Activated CD4-positive, alpha-beta T cell treated with anti-CD3 and anti-CD28 coated beads for 36 hours (primary cell): ENCODE results near the gene PMEL. TPM values are rescaled to one million over a fixed set of nuclear protein-coding genes. Genes with fewer than 3 reads are reported as not detected.
A peak's percentile ranks its signal among the peaks of the same experiment; 100 is the strongest.

Experiments used
- ATAC-seq: fragments of 200-7000 bp; cut with Tn5 transposase; one replicate; pipeline ENCODE4 v1.10.0; 2021; ENCODE audit warnings: mild to moderate bottlenecking, moderate library complexity
- CTCF ChIA-PET: fragments of 350-600 bp; sonication (Branson Sonifier 250); formaldehyde crosslinking; loops from one replicate; lab custom pipeline; 2021; ENCODE audit warnings: antibody characterized with exemption; lab: Charles Lee
- POLR2A ChIA-PET: fragments of 350-600 bp; sonication (Branson Sonifier 250); formaldehyde crosslinking; loops from one replicate; lab custom pipeline; 2021; ENCODE audit warnings: antibody characterized with exemption, inconsistent platforms; lab: Charles Lee
- DNase-seq: peaks from one replicate; pipeline ENCODE4 v3.0.0-alpha.2; 2020
- H3K27ac Mint-ChIP-seq: one replicate; pipeline ENCODE4 v1.8.0; 2021; ENCODE audit warnings: mixed read lengths
- H3K27me3 Mint-ChIP-seq: one replicate; pipeline ENCODE4 v1.8.0; 2021; ENCODE audit warnings: mixed read lengths
- H3K36me3 Mint-ChIP-seq: one replicate; pipeline ENCODE4 v1.8.0; 2021; ENCODE audit warnings: low read depth, mixed read lengths
- H3K4me1 Mint-ChIP-seq: one replicate; pipeline ENCODE4 v1.8.0; 2021; ENCODE audit warnings: mixed read lengths
- H3K4me3 Mint-ChIP-seq: one replicate; pipeline ENCODE4 v1.8.0; 2021; ENCODE audit warnings: mild to moderate bottlenecking, moderate library complexity, mixed read lengths
- H3K9me3 Mint-ChIP-seq: one replicate; pipeline ENCODE4 v1.8.0; 2021; ENCODE audit warnings: low read depth, mixed read lengths
- intact Hi-C, 2 experiments: fragments of 100-400 bp; cut with DNase I in 1 of 2; cut with micrococcal nuclease in 1 of 2; formaldehyde crosslinking; loops; one replicate each; pipeline versions ENCODE4 v1.14.2 to v1.15.1; 2022 to 2024; cut with DNase I, micrococcal nuclease
- total RNA-seq, 2 experiments: library from RNA; stranded (reverse); gene quantifications; one replicate each; pipeline ENCODE4 v1.2.3, GENCODE V29; 2021

The PMEL gene
- total RNA-seq, 2 experiments from 2014 or later = 0.86 to 1.2 TPM

GRCh38 chr12:55942577-55943136 is 23.2 kb downstream of the PMEL start:
- Mint-ChIP-seq H3K27ac (peak overlapping the region; percentile 35), H3K9me3 (no peaks in the 10 kb centered on the region), H3K27me3 (no peaks in the 10 kb centered on the region), H3K4me1 (peaks cover 72% of the 10 kb centered on the region), H3K36me3 (peaks cover 89% of the 10 kb centered on the region), H3K4me3 (no peak overlapping the region)
- POLR2A ChIA-PET = no interaction called here
- no peak for ATAC-seq
- CTCF ChIA-PET = interaction anchor here (0.9 to 5.8 kb wide), 9 partner anchors 9 to 204 kb away, joined by 3 to 69 read pairs (median 4); partner anchors contain the start of genes ORMDL2, PYM1, RAB5B and SARNP
- DNase-seq = no peak
- intact Hi-C loops = no loop called here

GRCh38 chr12:55942055-55942454 is 23.8 kb downstream of the PMEL start:
- peaks cover 73% of the 10 kb centered on the region for H3K4me1 Mint-ChIP-seq
- H3K36me3 Mint-ChIP-seq = peaks cover 90% of the 10 kb centered on the region
- H3K27ac Mint-ChIP-seq = peak overlapping the region; percentile 66
- ChIA-PET POLR2A (no interaction called here), CTCF (interaction anchor here (0.9 to 5.8 kb wide), 9 partner anchors 9 to 203 kb away, joined by 3 to 69 read pairs (median 4); partner anchors contain the start of genes ORMDL2, PYM1, RAB5B and SARNP)
- H3K9me3 Mint-ChIP-seq = no peaks in the 10 kb centered on the region
- no peak for ATAC-seq
- intact Hi-C loops = no loop called here
- DNase-seq = no peak
- H3K4me3 Mint-ChIP-seq = no peak overlapping the region
- no peaks in the 10 kb centered on the region for H3K27me3 Mint-ChIP-seq

GRCh38 chr12:55940065-55940732 is 25.6 kb downstream of the PMEL start:
- Mint-ChIP-seq H3K9me3 (no peaks in the 10 kb centered on the region), H3K27ac (peak overlapping the region; percentile 58), H3K4me3 (peak overlapping the region; percentile 1), H3K36me3 (peaks cover 86% of the 10 kb centered on the region), H3K27me3 (no peaks in the 10 kb centered on the region), H3K4me1 (peaks cover 75% of the 10 kb centered on the region)
- peak; percentile 90 for DNase-seq
- intact Hi-C loops = loop anchor here (1.0 to 2.0 kb wide), 5 partner anchors 8 to 202 kb away; partner anchors contain the start of genes DGKA (in 1 of the 2), GDF11 (in 1 of the 2) and PYM1 (in 1 of the 2)
- peak; percentile 77 for ATAC-seq
- ChIA-PET CTCF (interaction anchor here (0.5 to 5.8 kb wide), 37 partner anchors 10 to 696 kb away, joined by 3 to 69 read pairs (median 4); partner anchors contain the start of genes DGKA, DNAJC14, ESYT1 and ORMDL2), POLR2A (interaction anchor here (0.7 to 1.4 kb wide), 2 partner anchors 74 to 197 kb away, joined by 3 to 8 read pairs; no protein-coding TSS in a partner anchor)

- intact Hi-C loops = loop anchor here (2.0 to 10.0 kb wide), 2 partner anchors 200 to 1146 kb away; partner anchors contain the start of gene NAB2 (in 1 of the 2)
- no peak overlapping the region for H3K4me3 Mint-ChIP-seq
- peak; percentile 71 for DNase-seq
These were observed 26.9 kb downstream of the PMEL start for GRCh38 chr12:55938826-55939501.

GRCh38 chr12:55937981-55938380 is 27.9 kb downstream of the PMEL start:
- CTCF ChIA-PET = interaction anchor here (1.9 to 5.8 kb wide), 4 partner anchors 11 to 199 kb away, joined by 9 to 69 read pairs (median 24); partner anchors contain the start of gene PYM1
- no peak for ATAC-seq
- POLR2A ChIA-PET = interaction anchor here (1.0 kb wide), 1 partner anchor 36 kb away, joined by 3 read pairs; the partner anchor contains the start of gene RAB5B
- intact Hi-C loops = loop anchor here (2.0 to 10.0 kb wide), 2 partner anchors 199 to 1147 kb away; partner anchors contain the start of gene NAB2 (in 1 of the 2)
- Mint-ChIP-seq H3K27ac (peak overlapping the region; percentile 1), H3K9me3 (no peaks in the 10 kb centered on the region), H3K27me3 (no peaks in the 10 kb centered on the region), H3K4me3 (no peak overlapping the region), H3K36me3 (peaks cover 86% of the 10 kb centered on the region), H3K4me1 (peaks cover 88% of the 10 kb centered on the region)
- DNase-seq = no peak

More at GRCh38 chr12:55938826-55939501, 26.9 kb downstream of the PMEL start:
- Mint-ChIP-seq H3K9me3 (no peaks in the 10 kb centered on the region), H3K4me1 (peaks cover 80% of the 10 kb centered on the region), H3K27me3 (no peaks in the 10 kb centered on the region), H3K27ac (peak overlapping the region; percentile 88), H3K36me3 (peaks cover 85% of the 10 kb centered on the region)
- peak; percentile 62 for ATAC-seq
- ChIA-PET POLR2A (interaction anchor here (1.0 to 1.4 kb wide), 2 partner anchors 35 to 196 kb away, joined by 3 read pairs; partner anchors contain the start of gene RAB5B), CTCF (interaction anchor here (0.6 to 5.8 kb wide), 32 partner anchors 8 to 697 kb away, joined by 3 to 69 read pairs (median 3); partner anchors contain the start of genes BLOC1S1, DGKA, ORMDL2 and PYM1)

GRCh38 chr12:55935738-55936151 is 30.1 kb downstream of the PMEL start:
- Mint-ChIP-seq H3K36me3 (peaks cover 81% of the 10 kb centered on the region), H3K9me3 (no peaks in the 10 kb centered on the region), H3K27ac (peak overlapping the region; percentile 86), H3K4me3 (peak overlapping the region; percentile 100), H3K27me3 (no peaks in the 10 kb centered on the region), H3K4me1 (peaks cover 80% of the 10 kb centered on the region)
- CTCF ChIA-PET = interaction anchor here (0.6 to 5.3 kb wide), 18 partner anchors 9 to 1290 kb away, joined by 3 to 43 read pairs (median 4); partner anchors contain the start of genes ORMDL2, PYM1 and SARNP
- intact Hi-C loops = loop anchor here in 1 of 2 experiments (10.0 kb wide), 1 partner anchor 1149 kb away; the partner anchor contains the start of gene NAB2
- DNase-seq (peak; percentile 64), ATAC-seq (peak; percentile 10)
- POLR2A ChIA-PET = interaction anchor here (0.6 to 1.6 kb wide), 3 partner anchors 29 to 111 kb away, joined by 3 to 5 read pairs (median 3); no protein-coding TSS in a partner anchor

- ATAC-seq (no peak), DNase-seq (no peak)
- peak overlapping the region; percentile 86 for H3K27ac Mint-ChIP-seq
- CTCF ChIA-PET = interaction anchor here (1.0 to 5.3 kb wide), 11 partner anchors 9 to 224 kb away, joined by 3 to 43 read pairs (median 5); partner anchors contain the start of genes DNAJC14, MYL6, ORMDL2 and PYM1
- H3K4me3 Mint-ChIP-seq = peak overlapping the region; percentile 100
- H3K36me3 Mint-ChIP-seq = peaks cover 71% of the 10 kb centered on the region
- intact Hi-C loops = loop anchor here in 1 of 2 experiments (10.0 kb wide), 1 partner anchor 1150 kb away; the partner anchor contains the start of gene NAB2
- peaks cover 80% of the 10 kb centered on the region for H3K4me1 Mint-ChIP-seq
- H3K9me3 Mint-ChIP-seq = no peaks in the 10 kb centered on the region
- no peaks in the 10 kb centered on the region for H3K27me3 Mint-ChIP-seq
- POLR2A ChIA-PET = interaction anchor here (0.6 to 1.6 kb wide), 4 partner anchors 42 to 110 kb away, joined by 3 to 6 read pairs (median 4); partner anchors contain the start of gene DNAJC14
These were observed 31.1 kb downstream of the PMEL start for GRCh38 chr12:55934773-55935172.

- no peak for DNase-seq
- no peaks in the 10 kb centered on the region for H3K9me3 Mint-ChIP-seq
- peak overlapping the region; percentile 86 for H3K27ac Mint-ChIP-seq
- ATAC-seq = no peak
- H3K36me3 Mint-ChIP-seq = peaks cover 65% of the 10 kb centered on the region
- H3K27me3 Mint-ChIP-seq = no peaks in the 10 kb centered on the region
- H3K4me1 Mint-ChIP-seq = peaks cover 79% of the 10 kb centered on the region
- ChIA-PET CTCF (interaction anchor here (0.8 to 5.3 kb wide), 14 partner anchors 8 to 224 kb away, joined by 3 to 43 read pairs (median 4); partner anchors contain the start of genes CD63, DNAJC14, MYL6 and ORMDL2), POLR2A (interaction anchor here (0.5 to 1.5 kb wide), 5 partner anchors 16 to 952 kb away, joined by 3 to 6 read pairs (median 3); partner anchors contain the start of genes DNAJC14 and RAB5B)
- intact Hi-C loops = loop anchor here in 1 of 2 experiments (10.0 kb wide), 1 partner anchor 1151 kb away; the partner anchor contains the start of gene NAB2
- peak overlapping the region; percentile 100 for H3K4me3 Mint-ChIP-seq
These were observed 31.8 kb downstream of the PMEL start for GRCh38 chr12:55933799-55934742.

- CTCF ChIA-PET = interaction anchor here (0.6 to 5.3 kb wide), 9 partner anchors 8 to 209 kb away, joined by 3 to 43 read pairs (median 4); partner anchors contain the start of genes CD63, DNAJC14 and RAB5B
- Mint-ChIP-seq H3K27me3 (no peaks in the 10 kb centered on the region), H3K27ac (peak overlapping the region; percentile 99), H3K4me1 (peaks cover 72% of the 10 kb centered on the region), H3K4me3 (peak overlapping the region; percentile 100), H3K9me3 (no peaks in the 10 kb centered on the region), H3K36me3 (peaks cover 61% of the 10 kb centered on the region)
- POLR2A ChIA-PET = interaction anchor here (0.5 to 1.5 kb wide), 4 partner anchors 15 to 382 kb away, joined by 3 to 6 read pairs (median 4); partner anchors contain the start of gene RAB5B
- ATAC-seq (no peak), DNase-seq (peak; percentile 43)
- intact Hi-C loops = loop anchor here in 1 of 2 experiments (10.0 kb wide), 1 partner anchor 1152 kb away; the partner anchor contains the start of gene NAB2
These were observed 32.6 kb downstream of the PMEL start for GRCh38 chr12:55933169-55933798.
